GM21515 (cell line): ENCODE results near the gene ATP6V1F.

Experiments
- ATAC-seq: cut with Tn5 transposase; IDR thresholded peaks from one replicate; pipeline ENCODE4 v1.9.1; 2021; ENCODE audit not compliant: unreplicated experiment

ATP6V1F gene

GRCh38 chr7:128881458-128882125 lies 18.9 kb downstream of the ATP6V1F start:
- no peak for ATAC-seq

DNA sequence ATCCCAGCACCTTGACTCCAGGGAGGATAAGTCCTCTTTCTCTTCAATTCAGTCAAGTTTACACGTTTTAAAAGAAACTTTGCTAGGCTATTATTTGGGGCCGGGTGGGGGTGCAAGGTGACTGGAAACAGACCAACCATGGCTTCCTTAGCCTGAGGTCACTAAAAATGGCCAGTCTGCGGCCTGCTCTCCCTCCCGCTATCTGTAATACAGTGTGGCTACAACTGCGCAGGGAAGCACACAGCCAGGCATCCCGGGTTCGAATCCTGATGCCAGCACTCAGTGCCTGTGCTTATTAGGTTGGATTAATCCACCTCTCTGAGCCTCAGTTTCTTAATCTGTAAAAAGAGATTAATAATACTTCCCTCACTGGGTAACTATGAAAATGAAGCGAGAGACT lies 19.5 kb downstream of the ATP6V1F start:
- ATAC-seq: no peak

GRCh38 chr7:128883622-128884448 lies 21.2 kb downstream of the ATP6V1F start:
- ATAC-seq: peak; percentile 68

GRCh38 chr7:128884561-128885369 lies 22.1 kb downstream of the ATP6V1F start:
- no peak for ATAC-seq

DNA sequence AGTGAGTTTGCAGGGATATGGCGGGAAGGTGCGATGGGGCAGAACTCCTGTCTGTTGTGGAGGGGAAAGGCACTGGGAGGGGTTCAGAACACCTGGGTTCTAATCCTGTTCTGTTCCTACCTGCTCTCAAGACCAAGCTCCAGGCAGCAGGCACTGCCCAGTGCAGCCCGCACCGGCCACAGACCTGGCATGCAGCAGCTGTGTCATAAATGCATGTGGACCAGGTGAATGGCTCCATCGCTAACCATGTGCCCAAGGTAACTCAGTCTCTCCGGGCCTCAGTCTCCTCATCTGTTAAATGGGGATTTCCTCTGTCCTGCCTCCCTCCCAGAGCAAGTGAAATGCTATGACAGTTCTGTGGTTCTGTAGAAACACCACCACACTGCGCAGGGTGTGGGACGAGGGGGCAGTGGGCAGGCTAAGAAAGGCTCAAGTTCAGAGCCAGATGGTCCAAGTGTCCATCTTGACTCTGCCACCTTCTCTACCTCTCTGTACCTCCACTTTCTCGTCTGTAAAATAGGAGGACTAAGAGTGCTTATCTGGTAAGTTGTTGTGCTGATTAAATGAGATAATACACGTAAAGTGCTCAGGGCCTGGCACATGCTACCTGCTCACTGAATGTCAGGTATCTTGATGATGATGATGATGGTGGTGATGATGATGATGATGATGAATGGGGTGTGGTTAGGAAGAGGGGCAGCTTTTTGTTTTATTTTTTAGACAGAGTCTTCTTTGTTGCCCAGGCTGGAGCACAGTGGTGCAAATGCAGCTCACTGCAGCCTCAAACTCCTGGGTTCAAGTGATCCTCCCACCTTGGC lies 22.9 kb downstream of the ATP6V1F start:
- ATAC-seq: no peak

GRCh38 chr7:128886391-128887168 lies 23.9 kb downstream of the ATP6V1F start:
- no peak for ATAC-seq

DNA sequence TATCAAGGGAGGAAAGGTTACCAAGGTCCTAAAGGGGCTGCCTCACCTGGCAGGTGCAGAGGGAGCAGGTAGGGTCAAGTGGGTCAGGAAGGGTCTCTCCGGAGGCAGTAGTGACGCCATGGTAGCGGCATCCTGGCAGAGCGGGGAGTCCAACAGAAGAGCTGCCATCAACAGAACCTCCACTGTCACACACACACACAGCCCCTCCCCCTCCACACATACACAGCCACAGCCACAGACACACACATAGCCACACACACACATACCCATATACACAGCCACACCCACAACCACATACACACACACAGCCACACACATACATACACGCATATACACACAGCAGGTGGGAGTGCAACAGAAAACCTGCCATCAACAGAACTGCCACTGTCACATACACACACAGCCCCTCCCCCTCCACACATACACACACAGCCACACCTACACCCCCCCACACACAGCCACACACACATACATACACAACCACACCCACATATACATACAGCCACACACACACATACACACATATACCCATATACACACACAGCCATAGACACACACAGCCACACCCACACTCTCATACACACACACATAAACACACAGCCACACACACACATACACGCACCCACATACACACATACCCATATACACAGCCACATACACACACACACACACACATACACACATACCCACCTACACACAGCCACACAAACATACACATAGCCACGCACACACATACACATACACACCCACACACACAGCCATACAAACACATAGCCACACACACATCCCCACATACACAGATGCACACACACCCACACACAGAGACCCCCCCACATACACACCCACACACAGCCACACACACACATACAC lies 24.7 kb downstream of the ATP6V1F start:
- no peak for ATAC-seq

DNA sequence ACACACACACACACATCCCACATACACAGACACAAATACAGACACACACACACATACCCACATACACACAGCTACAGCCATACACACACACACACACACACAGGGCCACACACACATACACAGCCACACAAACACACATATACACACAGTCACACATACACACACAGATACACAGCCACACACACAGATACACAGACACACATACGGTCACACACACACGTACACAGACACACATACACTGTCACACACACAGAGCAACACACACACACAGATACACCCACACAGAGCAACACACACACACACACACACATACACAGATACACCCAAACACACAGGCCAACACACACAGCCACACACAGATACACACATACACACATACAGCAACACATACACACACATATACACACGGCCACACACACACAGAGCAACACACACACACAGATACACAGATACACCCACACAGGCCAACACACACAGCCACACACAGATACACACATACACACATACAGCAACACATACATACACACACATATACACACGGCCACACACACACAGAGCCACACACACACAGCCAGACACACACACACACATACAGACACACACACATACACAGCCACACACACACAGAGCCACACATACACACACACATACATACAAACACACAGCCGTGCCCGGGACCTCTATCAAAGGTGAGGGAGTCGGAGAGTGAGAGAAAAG lies 25.5 kb downstream of the ATP6V1F start:
- no peak for ATAC-seq

GRCh38 chr7:128888756-128889095 lies 26.1 kb downstream of the ATP6V1F start:
- ATAC-seq: no peak

- ATAC-seq: no peak
Measured at GRCh38 chr7:128889121-128889520, 26.5 kb downstream of the ATP6V1F start.

- ATAC-seq: no peak
Measured at GRCh38 chr7:128890306-128891109, 27.9 kb downstream of the ATP6V1F start.

- ATAC-seq: no peak
Measured at GRCh38 chr7:128891110-128891941, 28.7 kb downstream of the ATP6V1F start.

DNA sequence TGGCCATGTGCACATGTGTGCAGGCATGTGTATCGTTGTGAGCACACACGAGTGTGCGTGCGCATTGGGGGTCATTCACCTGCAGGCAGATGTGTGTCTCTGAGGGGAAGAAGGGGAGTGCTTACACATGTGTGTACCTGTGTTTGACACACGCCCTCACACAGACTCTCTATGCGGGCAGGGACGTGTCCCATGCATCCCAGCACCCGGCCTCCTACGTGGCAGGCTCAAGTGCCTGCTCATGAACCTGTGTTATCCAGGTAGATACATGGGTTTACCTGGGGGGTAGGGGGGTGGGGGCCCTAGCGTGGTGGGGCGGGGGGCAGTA lies 29.2 kb downstream of the ATP6V1F start:
- no peak for ATAC-seq

DNA sequence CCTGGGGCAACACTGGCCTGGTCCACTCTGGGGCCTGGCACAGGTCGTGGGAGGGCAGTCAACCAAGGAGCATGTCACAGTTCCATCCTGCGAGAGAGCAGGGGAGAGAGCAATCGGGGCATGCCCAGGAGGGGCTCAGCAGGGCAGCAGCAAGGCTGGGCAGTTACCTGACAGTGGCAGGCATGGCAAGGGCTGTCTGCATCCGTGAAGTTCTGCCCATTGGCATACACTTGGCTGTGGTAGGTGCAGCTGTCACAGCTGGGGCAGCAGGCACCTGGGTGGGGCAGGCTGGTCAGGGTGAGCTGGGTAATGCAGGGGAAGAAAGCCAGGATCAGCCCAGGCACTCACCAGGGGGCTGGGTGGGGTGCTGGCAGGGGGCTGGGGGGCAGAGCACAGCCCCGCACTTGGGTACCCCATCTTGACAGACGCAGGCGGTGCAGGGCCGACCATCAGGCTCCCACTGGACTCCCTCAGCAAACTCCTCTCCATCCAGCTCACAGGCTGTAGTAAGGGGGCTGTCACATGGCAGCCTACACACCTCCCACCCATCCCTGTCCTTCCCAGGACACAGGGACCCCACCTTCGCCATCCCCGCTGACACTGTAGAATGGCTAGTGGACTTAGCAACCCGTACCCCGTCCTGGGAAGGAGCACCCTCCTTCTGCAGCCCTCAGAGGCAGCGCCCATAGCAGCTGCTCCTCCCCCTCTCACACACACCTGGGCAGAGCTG lies 30.0 kb downstream of the ATP6V1F start:
- ATAC-seq: no peak

GRCh38 chr7:128893251-128894100 lies 30.8 kb downstream of the ATP6V1F start:
- ATAC-seq: no peak

GRCh38 chr7:128894101-128894440 lies 31.4 kb downstream of the ATP6V1F start:
- ATAC-seq: no peak
